ENCODE data around the gene TCF7L2.

Gene TCF7L2

DNA sequence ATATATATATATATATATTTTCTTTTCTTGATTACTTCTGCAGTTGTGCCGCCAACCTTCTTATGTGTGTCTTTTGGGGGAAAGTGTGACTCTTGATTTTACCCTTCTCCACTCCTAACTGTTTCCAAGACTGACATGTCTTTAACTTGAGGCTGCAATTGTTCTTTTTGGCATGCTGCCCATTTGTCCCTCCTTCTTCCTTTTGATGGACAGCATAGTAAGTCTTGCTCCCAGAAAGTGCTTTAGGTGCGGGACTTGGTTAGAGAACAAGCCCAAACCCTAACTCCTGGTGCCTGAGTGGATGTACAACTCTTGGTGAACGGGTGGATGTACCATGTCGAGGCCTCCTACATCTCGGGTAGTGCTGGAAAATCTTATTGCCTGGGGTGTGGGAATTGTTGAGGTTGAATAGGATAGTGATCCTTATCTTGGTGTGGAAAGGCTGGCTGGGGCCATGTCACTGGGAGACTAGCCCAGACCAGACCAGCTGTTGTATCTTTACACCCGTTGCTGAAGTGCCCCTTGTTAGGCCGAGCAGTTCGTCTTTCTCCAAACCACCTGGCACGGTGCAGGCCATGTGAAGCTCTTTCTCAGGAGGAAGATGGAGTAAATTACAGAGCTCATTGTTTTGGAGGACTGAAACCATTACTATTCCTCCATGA, 16.3 kb downstream of the TCF7L2 start:
- no peak for DNase-seq

DNA sequence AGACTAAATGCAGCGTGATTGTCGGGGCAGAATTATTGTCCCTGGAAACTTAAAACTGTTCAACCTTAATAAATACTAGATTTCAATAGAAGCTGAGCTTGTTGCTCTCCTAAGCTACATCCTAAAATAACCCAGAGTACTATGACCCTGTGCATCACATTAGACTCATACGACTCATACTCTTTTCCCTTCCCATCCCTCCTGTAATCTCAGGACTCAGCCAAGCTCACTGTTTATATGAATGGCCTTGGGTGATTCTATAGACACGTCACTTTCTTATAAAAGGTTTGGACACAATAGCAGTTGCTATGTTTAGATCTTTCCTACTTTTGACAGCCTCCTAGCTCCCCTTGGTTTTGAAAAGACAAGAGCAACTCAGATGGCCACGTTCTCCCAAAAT, 17.2 kb downstream of the TCF7L2 start:
- DNase-seq: no peak

DNA sequence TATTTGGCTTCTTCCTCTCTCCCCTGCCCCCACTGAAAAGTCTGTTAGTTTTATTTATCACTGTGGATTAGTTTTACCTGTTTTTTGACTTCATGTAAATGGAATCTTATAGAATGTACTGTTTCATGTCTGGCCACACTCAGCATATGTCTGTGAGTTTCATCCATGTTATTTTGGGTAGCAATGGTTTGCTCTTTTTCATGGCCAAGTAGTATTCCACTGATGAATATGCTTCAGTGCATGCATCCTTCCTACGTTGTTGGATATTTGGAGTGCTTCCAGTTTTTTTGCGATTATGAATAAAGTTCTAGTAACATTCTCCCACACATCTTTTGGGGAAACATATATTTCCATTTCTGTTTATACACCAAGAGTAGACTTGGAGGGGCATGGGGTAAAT, 19.1 kb downstream of the TCF7L2 start:
- DNase-seq: no peak

DNA sequence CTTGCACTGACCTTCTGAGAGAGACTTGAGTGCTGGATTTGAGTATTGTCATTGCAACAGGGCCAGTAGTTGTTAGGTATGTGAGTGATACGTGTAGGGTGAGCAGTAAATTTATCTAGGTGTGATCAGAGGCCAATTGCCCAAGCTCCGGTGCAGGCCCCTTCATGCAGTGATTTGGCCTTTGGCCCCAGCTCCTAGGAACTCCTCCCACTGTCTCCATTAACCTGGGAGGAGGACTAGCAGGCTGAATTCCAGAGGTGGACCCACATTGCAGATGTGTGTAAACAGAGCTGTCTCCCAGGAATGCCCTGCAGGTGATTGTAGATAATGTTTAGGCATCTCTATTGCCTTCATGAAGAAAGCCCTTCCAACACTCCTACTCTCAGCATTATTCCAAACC, 19.5 kb downstream of the TCF7L2 start:
- DNase-seq: peak; percentile 45

DNA sequence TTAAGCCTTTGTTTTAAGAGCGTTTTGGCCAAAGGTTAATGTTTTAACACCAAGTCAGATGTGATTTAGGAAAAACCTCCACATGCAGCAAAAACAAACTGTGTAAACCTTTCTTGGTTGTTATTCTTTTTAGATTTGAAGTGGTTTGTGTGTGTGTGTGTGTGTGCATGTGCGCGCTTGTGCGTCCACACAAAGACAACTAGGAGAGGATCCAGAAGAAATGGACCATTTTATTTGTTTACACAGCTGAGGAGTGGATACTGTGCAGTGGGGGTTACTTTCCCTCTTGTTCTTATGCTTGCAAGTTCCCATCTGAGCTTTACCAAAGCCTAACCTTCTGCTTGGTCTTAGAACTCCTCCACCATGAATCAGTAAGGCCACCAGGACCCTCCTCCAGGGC, 20.0 kb downstream of the TCF7L2 start:
- DNase-seq: peak; percentile 70

DNA sequence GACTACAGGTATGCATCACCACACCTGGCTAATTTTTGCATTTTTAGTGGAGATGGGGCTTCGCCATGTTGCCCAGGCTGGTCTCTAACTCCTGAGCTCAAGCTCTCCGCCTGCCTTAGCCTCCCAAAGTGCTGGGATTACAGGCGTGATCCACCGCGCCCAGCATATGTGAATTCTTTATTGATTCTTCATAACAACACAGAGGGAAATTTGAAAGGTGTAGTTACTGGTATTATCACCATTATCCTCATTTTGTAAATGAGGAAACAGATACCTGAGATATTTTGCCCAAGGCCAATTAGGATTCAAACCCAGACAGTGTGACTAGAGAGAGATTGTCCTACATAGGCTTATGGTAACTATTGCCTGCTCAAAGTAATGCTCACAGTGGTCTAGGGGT, 22.6 kb downstream of the TCF7L2 start:
- no peak for DNase-seq

DNA sequence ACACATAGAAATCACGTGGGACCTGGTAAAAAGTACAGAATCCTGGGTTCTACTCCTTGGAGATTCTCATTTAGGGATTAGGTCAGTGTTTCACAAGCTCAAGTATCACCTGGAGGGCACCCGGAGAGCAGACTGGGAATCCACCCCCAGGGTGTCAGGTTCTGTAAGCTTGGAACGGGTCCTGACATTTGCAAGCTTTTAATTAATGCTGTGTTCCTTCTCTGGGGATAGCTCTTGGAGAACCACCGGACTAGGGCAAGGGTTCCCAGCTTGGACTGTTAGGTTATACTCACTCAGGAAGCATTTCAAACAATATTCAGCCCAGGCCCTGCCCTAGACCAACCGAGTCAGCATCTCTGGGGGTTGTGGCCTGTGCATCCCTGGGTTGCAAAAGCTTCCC, 23.0 kb downstream of the TCF7L2 start:
- no peak for DNase-seq

DNA sequence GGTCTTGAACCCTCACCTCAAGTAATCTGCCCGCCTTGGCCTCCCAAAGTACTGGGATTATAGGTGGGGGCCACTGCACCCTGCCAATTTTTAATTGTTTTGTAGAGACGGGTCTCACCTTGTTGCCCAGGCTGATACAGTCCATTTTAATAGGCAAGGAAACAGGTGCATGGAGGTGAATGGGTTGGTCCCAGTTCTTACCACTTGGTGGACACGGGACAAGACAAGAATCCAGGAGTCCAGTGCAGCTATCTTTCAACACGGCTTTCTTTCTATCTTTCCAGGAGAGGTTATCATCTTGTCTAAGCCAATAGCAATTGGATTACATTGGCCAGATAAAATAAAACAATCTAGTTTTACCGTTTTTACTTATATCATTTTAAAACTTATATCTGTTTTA, 23.8 kb downstream of the TCF7L2 start:
- peak; percentile 14 for DNase-seq

DNA sequence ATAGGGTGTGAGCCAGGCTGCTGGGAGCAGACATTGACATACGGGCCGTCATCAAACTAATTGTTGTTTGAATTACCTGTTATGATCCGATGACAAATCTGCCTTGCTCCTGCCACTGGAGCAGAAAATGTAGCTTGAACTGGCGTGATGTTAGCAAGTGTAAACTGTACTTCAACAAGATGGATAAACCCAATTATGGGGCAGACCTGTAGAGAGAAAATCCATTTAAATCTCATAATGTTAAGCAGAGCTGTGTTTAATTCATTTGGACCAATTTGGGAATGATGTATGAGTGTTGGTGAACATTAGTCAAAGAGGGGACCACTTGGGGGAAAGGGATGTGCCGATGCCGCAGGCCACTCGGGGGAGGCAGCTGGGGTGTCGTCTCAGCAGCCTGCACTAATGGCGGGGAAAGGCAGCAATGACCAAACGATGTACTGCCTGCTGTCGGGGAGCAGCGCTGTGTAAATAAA, 27.4 kb downstream of the TCF7L2 start:
- no peak for DNase-seq

DNA sequence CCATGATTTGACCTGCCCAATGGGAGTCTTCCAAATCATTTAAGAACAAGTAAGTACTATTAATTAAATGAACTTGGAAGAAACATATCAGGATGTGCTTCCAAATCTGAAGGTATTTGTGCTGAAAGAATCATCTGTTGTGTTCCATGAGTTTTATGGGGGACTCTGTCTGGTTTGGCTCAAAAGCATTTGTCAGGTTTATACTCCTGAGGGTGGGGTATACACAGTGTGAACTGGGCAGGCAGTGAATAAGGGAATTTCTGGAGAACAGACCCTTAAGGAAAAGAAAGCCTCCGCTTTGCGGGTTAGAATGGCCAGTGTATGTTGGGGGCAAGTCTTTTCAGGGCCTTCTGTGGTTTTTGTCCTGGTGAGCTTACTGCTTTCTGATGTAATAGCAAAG, 29.9 kb downstream of the TCF7L2 start:
- DNase-seq: no peak

DNA sequence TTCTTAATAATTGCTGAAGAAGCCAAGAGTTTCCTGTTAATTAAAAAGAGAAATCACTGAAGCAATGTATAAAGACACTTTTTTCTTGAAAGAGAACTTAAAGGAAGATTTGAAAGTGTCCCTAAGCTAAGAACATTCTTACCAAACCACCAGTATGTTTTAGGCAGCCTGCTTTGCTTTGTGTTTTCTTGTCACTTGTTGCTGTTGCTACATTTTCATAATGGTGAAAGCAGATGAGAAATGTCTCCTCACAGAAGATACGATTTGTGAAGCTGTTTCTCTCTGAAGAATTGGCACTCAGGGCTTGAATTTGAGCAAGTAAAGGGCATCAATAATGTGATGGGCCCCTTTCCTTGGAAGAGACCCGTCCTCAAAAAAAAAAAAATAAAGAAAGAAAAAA, 30.9 kb downstream of the TCF7L2 start:
- DNase-seq: no peak

DNA sequence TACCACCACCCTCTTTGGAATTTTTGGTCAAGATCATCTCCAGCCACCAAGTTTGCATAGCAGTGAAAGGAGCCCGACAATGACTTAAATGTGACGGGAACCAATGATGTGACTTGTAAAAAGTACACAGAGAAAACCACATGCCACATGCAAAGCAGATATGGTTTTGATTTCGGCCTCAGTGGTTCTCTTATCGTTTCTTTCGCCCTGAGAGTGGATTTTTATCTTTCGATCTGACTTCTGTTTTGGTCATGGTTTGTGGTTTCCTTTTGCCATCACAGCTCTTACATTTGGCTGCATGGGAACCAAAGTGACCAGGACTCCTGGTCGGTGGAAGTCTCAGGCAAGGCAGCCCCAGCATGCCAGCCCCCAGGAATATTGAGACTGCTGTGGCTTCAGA, 31.5 kb downstream of the TCF7L2 start:
- DNase-seq: no peak

DNA sequence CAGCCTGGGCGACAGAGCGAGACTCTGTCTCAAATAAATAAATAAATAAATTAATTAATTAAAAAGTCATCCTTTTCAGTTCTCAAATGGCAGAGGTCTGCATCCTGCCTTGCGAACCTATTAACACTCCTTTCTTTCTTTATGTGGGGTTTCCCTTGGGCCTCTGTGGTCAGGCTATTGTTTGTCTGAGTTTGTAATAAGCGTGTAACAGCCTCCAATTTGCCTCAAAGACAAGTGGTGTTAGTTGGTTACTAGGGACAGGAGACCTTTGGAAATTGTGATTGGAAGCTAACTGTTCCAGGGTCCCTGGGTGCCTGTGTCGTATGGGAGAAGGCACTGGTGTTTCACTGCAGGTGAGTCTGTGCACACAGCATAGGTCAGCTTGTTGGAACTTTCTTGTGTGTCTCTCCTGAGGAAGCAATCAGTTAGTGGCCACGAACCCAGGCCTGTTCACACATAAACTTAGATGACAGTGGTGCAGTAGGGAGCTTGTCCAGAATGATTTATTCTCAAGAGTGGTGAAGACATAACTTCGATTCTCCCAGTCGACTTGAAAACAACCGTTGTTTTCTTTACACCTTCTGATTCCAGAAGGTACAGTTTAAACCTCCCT, 33.5 kb downstream of the TCF7L2 start:
- DNase-seq: no peak

DNA sequence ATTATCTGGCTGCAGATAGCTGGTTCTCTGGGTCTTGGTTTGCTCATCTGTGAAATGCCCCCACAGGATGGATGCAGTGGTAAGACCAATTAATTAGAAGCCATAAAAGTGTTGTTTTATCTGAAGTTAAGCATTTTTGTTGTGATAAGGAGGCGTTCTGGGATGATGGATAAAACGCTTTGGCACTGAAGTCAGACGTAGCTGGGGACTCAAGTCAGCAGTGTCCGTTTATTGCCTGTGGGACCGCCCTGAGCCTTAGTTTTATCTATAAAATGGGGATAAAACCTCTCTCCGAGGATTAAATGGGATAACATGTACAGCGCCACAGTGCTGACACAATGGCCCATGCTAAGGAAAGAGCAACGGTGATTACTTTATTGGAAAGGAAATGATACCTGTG, 34.7 kb downstream of the TCF7L2 start:
- DNase-seq: no peak

DNA sequence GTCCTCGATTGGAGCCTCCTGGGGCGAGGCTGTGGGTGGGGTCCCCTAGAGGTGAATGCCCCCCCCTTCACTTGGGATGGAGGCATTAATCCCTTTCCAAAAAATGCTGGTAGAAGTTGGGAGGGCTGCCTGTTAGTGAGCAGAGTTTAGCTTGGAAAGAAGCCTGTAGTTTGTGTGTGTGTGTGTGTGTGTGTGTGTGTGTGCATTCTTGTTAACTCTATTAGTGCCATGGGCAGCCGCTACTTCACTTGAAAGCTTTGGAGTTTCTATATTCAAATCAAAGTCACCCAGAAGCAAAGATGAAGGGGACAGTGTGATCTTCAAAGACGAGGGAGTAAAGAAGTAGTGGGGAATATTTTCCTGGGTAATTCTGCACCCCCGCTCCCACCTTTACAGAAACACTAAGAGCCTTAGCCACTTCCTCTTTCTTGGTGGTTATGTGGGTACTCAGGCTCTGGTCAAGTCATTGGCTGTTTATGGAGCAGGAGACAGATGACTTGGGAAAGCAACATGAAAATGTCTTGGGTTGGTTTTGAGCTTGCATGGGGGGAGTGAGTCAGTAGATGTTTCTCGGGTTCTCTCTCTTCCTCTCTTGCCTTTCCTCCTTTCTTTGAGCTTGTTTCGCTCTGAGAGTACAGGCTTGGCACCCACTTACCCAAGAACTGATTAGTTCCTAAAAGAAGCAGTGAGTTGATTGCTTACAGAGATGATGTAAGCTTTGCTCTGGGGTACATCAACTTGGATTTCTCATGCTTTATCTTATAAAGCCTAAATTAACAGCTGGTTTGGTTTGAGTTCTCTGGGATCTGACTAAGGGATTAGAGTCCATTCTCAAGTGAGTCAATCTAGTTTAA, 35.9 kb downstream of the TCF7L2 start:
- no peak for DNase-seq

DNA sequence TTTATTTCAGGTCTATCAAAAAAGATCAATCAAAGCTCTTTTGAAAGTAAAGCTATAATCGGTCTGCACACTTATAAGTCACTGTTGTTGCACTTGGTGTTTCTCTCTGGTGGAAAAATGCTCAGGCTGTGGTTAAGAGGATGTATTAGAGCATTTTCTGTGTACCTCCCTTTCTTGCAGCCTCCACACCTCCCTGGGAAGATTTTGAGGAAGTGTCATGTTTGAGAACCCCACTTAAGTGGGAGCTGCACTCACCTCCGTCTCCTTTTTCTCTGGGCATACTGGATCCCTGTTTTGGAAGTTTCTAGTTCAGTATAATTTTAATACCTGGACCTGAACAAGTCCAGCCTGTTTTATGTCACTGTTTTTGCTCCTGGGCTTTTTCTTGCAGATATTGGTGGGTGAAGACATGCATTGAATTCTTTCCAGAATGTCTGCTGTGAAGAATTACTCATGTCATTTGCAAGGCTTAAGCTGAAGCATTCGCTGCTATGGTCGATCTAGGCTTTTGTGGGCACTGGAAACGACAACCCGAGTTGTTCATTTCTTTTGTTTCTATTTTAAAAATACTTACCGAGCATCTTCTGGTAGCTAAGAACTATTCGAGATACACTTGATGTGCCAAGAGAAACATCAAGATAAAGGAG, 36.6 kb downstream of the TCF7L2 start:
- no peak for DNase-seq

DNA sequence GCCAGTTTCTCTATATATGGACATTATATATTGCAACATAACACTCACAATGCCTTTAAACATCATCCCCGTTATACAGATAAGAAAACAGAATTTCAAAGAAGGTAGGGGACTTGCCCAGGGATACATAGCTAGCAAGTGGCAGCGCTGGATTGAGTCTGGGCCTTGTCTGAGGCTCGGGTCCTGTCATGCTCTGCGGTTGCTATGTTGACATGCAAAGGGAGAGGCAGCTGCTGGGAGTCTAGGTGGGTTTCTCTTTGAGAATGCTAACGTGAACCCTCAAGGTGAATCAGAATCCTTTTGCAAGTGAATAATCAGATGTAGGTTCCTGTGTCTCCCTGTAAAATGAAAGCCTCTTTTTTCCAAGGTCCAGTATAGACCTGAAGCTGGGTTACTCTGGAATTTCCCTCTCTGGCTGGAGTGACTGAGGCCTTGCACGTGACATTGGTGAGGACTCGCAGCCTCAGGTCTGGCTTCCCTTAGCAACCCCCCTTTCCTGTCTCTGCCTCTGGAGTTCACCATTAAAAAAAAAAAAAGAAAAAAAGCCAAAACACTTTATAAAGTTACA, 38.9 kb downstream of the TCF7L2 start:
- DNase-seq: peak; percentile 26

DNA sequence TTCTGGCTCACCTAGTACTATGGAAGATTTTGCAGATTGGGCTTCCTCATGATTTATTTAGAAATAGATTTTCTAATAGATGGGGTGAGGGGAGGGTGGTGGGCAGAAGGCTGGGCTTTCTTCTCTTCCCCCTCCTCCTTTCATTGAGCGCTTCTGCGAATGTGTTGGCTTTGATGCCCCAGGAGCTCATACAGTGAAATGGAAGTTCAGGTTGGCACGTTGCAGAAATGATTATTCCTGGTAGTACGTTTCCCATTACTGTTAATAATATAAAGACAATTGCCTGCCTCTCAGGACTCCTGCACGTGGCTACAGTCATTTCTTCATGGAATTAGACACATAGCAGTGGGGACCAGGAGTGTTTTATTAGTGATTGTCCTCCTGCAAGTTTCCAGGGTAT, 39.8 kb downstream of the TCF7L2 start:
- DNase-seq: no peak

DNA sequence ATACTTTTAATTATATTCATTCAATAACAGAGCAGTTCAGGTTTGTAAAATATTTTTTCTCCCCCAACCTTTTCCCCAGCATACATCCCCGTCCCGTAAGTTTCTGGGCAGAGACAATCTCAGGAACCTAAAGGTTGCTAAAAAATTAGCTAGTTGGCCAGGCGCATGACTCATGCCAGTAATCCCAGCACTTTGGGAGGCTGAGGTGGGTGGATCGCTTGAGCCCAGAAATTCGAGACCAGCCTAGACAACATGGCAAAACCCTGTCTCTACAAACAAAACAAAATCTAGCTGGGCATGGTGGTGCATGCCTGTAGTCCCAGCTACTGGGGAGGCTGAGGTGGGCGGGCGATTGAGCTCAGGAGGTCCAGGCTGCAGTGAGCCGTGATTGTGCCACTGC, 40.2 kb downstream of the TCF7L2 start:
- no peak for DNase-seq

DNA sequence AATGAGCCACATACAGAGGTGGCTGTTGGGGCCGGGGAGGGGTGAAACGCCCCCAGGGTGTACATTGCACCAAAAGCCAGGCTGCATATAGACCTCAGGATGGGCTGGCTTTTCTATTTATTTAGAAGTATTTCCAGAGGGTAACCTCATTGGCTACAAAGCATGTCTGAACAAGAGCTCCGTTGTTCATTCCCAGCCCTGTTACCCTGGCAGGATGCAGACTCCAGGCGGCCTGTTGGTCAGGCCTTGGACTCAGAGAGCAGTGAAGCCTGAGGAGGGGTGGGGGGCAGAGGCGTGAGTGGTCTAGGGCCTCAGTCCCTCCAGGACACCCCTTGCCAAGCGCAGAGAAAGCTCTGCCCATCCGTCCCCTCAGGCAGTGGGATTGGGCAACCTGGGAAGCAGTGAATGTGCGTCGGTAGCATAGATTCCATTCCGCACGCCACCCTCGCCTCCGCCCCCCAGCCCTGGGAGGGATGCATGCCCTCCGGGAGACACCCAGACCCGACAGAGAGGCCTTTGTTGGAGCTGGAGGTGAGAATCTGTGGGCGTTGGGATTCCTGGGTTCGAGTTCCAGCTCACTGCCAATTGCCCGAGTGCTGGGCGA, 41.9 kb downstream of the TCF7L2 start:
- no peak for DNase-seq

DNA sequence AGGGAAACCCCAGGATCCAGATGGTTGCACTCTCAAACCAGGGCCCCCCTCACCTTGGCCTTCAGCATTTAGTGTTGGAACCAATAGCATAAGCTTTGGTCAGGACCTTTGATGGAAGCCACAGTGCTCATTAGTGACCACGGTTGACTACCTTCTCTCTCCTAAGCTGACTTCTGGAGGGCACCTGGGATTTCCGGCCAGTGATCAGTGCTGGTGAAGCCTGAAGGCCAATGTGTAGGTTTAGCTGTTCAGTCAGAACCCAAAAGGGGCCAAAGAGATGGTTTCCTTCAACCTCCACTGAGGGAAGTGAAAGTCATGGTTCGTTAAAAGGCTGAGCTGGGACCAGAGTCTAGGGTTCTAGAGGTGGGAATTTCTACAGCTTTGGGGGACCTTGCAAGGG, 46.4 kb downstream of the TCF7L2 start:
- no peak for DNase-seq

DNA sequence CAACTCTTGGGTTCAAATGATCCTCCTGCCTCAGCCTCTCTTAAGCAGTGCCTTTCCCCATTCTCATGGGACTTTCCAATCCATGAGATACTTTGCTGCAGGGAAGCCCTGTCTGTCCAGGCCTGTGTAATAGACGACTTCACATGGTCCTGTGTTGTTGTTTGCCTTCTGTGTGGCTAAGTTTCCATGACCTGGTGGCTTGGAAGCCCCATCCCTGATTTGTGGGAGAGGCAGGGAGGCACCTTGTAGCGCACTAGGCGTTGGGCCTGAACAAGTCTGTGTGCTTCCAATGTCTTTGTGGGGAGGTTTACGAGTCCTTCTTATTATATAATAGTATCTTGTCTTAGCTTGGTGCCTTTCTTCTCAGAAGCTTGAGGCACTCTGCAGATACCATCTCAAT, 49.1 kb downstream of the TCF7L2 start:
- DNase-seq: no peak

DNA sequence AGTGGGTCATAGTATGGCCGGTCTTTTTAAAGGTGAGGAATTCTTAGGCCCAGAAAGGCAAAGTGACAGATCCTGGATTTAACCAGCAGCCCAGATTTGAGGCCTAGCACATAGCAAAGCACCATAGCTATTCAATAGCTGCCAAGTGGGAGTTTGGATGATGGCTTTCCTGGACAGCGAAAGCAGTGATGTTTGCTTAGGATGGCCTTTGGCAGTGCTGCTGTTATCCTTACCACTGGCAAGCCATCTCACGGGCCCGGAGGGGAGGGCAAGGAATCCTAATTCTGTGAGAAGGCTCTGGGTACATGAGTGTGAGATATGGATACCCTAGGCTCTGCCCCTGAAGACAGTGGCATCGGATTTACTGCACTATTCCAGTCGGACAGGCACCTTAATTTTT, 50.4 kb downstream of the TCF7L2 start:
- DNase-seq: peak; percentile 27
